GM13977 (cell line): Measurements from ENCODE around the gene NUBPL.

Experiments
- DNase-seq: peaks from one replicate; pipeline ENCODE4 v3.0.0; 2012; ENCODE audit warnings: low spot score
- in situ Hi-C: fragments of 300-500 bp; cut with MboI; formaldehyde crosslinking; loops from one replicate; pipeline ENCODE4 v1.12.0; 2022; ENCODE audit warnings: low sequenced_read_pairs, low pct_unique_long_range_greater_than_20kb, mixed read lengths, inconsistent platforms; ENCODE audit not compliant: unreplicated experiment
- TF ChIP-seq, protein P1 (sequence below): IDR thresholded peaks from 2 replicates; pipeline ENCODE4 v1.5.1; 2012; ENCODE audit warnings: mild to moderate bottlenecking, control low read depth; ENCODE audit not compliant: insufficient read depth; ENCODE audit errors: extremely low read depth, missing control alignments

Gene NUBPL

DNA sequence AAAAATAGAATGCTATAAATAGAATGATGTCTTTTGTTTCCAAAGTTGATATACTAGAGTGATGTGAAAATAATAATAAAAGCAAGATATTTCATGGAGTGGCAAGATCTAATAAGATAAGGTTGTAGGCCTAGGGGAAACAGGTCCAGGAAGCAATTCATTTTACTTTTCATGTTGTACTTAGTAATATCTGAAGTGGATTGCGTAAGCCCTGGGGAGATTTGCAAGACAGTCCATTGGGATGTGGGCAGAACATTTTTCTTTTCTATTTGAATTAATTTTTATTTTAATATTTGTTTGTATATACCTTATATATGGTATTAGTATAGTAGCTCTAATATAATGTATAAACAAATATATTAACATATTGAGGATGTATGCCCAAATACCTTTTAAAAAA, 7.5 kb downstream of the NUBPL start:
- no peak for DNase-seq
- in situ Hi-C loops, result no loop called here
- TF ChIP-seq, protein P1, sequence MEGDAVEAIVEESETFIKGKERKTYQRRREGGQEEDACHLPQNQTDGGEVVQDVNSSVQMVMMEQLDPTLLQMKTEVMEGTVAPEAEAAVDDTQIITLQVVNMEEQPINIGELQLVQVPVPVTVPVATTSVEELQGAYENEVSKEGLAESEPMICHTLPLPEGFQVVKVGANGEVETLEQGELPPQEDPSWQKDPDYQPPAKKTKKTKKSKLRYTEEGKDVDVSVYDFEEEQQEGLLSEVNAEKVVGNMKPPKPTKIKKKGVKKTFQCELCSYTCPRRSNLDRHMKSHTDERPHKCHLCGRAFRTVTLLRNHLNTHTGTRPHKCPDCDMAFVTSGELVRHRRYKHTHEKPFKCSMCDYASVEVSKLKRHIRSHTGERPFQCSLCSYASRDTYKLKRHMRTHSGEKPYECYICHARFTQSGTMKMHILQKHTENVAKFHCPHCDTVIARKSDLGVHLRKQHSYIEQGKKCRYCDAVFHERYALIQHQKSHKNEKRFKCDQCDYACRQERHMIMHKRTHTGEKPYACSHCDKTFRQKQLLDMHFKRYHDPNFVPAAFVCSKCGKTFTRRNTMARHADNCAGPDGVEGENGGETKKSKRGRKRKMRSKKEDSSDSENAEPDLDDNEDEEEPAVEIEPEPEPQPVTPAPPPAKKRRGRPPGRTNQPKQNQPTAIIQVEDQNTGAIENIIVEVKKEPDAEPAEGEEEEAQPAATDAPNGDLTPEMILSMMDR, result no peak

DNA sequence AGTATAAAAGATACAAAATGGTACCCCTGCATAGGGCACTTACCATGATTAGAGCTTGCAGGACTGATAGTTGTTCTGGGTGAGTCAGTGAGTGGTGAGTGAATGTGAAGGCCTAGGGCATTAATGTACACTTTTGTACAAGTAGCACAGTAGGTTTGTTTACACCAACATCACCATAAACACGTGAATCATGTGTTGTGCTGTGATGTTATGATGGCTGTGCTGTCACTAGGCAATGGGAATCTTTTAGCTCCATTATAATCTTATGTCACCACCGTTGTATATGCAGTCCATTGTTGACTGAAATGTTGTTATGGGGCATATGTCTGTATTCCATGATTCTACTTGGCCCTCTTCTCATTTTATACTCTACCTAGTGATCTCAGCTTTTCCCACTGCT, 11.8 kb downstream of the NUBPL start:
- TF ChIP-seq, protein P1, result no peak
- no peak for DNase-seq
- in situ Hi-C loops, result no loop called here

DNA sequence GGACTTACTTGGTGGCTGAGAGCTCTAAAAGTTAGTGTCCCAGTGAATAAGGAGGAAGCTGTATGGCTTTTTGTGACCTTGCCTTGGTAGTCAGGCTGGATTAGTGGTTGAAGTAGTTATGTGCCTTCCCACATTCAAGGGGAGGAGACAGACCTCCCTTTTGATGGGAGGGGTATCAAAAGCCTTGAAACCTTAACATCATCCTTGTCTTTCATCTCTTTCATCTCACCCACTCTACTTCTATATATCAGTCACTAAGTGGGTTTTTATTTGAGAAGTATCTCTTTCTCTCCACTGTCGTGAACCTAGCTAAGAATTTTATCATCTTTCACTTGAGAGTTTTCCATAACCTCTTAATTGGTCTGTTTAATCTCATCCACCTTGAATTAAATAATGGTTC, 15.7 kb downstream of the NUBPL start:
- TF ChIP-seq, protein P1, result no peak
- in situ Hi-C loops, result no loop called here
- no peak for DNase-seq

DNA sequence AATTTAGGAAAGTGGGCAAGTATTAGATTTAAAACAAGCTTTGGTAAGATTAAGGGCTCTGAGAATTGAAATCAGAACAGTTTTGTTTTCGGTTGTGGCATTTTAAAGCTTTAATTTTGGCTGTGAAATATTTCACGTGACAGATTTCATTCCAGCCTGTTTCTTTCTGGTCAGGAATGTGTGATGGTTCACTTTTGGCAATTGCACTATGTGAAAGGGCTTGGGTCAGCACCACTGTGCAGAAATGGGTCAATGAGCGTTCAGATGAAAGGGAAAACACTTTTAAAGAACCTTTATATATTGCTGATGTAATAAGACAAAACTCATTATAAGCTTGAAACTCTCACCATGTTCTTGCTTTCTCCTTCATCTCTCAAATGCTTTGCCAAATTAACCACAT, 17.1 kb downstream of the NUBPL start:
- DNase-seq, result no peak
- in situ Hi-C loops, result no loop called here
- TF ChIP-seq, protein P1, result no peak

DNA sequence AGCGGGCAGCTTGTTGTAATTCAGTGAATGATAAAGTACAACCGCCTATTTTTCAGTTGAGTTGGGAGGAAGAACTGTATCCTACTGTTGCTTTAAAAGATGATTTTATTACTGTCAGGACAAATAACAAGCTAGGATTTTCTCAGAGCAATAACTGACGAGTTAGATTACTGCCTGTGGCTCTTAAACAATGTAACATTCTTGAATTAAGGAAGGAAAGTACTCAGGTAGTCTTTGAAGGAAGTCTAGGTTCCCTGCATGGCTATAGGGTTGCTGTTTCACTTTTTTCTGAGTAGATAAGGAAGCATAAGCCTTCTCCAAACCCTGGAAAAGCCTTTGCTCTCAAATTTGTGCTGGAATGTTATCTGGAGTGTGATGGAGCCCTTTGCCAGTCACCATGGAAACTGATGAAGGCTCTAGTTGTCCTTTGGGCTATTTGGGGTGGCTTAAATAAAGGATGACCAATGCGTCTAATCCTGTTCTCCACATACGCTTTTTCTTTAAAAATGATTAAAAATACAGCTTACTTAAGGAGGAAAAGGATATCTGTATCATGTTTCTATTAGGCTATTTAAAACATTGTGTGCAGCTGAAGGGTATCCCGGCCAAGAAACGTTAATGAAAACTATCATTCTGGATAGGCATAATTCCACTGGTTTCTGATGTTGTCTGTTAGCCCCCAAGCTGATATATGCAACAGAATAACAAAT, 17.7 kb downstream of the NUBPL start:
- in situ Hi-C loops, result no loop called here
- TF ChIP-seq, protein P1, result no peak
- DNase-seq, result no peak

DNA sequence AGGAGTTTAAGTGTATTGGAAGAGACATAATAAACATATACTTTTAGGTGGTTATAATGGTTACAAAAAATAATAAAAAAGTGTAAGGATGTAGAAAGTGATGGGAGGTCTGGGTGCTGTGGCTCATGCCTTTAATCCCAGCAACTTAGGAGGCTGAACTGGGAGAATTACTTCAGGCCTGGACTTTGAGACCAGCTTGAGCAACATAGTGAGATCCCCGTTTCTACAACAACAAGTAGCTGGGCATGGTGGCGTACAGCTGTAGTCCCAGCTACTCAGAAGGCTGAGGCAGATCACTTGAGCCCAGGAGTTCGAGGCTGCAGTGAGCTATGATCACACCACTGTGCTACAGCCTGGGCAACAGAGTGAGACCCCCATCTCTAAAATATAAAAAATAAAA, 19.0 kb downstream of the NUBPL start:
- in situ Hi-C loops, result no loop called here
- TF ChIP-seq, protein P1, result no peak
- DNase-seq, result no peak
